ENCODE measurements around the gene BAAT.

Gene BAAT

GRCh38 chr9:101354143-101354764 lies 30.6 kb downstream of the BAAT start:
- Histone ChIP-seq H3K4me3 (no peak overlapping the region), H3K27ac (no peak overlapping the region)
- DNase-seq (ENCODE audit: low spot score) = no peak
- TF ChIP-seq CTCF (IDR thresholded peaks at IDR 0.05) = no peak

GRCh38 chr9:101353683-101354082 lies 31.1 kb downstream of the BAAT start:
- DNase-seq (ENCODE audit: low spot score) = no peak
- no peak for TF ChIP-seq CTCF (IDR thresholded peaks at IDR 0.05)
- Histone ChIP-seq H3K4me3 (no peak overlapping the region), H3K27ac (no peak overlapping the region)

GRCh38 chr9:101352892-101353463 lies 31.8 kb downstream of the BAAT start:
- Histone ChIP-seq H3K27ac (no peak overlapping the region), H3K4me3 (no peak overlapping the region)
- no peak for TF ChIP-seq CTCF (IDR thresholded peaks at IDR 0.05)
- no peak for DNase-seq (ENCODE audit: low spot score)

GRCh38 chr9:101350285-101350684 lies 34.5 kb downstream of the BAAT start:
- TF ChIP-seq CTCF (IDR thresholded peaks at IDR 0.05) = no peak
- no peak overlapping the region for H3K27ac ChIP-seq
- DNase-seq (ENCODE audit: low spot score) = no peak
- no peak overlapping the region for H3K4me3 ChIP-seq

- TF ChIP-seq CTCF (IDR thresholded peaks at IDR 0.05) = no peak
- no peak overlapping the region for H3K27ac ChIP-seq
- H3K4me3 ChIP-seq = no peak overlapping the region
- DNase-seq (ENCODE audit: low spot score) = no peak
Measured at GRCh38 chr9:101342595-101342994, 42.2 kb downstream of the BAAT start.

- Histone ChIP-seq H3K4me3 (no peak overlapping the region), H3K27ac (no peak overlapping the region)
- no peak for DNase-seq (ENCODE audit: low spot score)
- no peak for TF ChIP-seq CTCF (IDR thresholded peaks at IDR 0.05)
Measured at GRCh38 chr9:101341958-101342357, 42.8 kb downstream of the BAAT start.

- no peak for DNase-seq (ENCODE audit: low spot score)
- Histone ChIP-seq H3K4me3 (no peak overlapping the region), H3K27ac (no peak overlapping the region)
- TF ChIP-seq CTCF (IDR thresholded peaks at IDR 0.05) = no peak
Measured at GRCh38 chr9:101337237-101337636, 47.6 kb downstream of the BAAT start.
